ENCODE data around the gene CAPN11.
"Not testable (repeated sequence)": the region's sequence is repeated elsewhere in the genome, so short reads cannot be mapped to it uniquely, and the experiment has no call there.

Gene CAPN11

GRCh38 chr6:44132476-44132875, 26.1 kb upstream of the CAPN11 start:
- no peak for DNase-seq

GRCh38 chr6:44133003-44133931, 25.4 kb upstream of the CAPN11 start:
- DNase-seq, result no peak

- DNase-seq, result no peak
Measured at GRCh38 chr6:44133981-44134711, 24.5 kb upstream of the CAPN11 start.

GRCh38 chr6:44135173-44135758, 23.4 kb upstream of the CAPN11 start:
- no peak for DNase-seq

- no peak for DNase-seq
Measured at GRCh38 chr6:44135875-44136274, 22.7 kb upstream of the CAPN11 start.

- DNase-seq, result no peak
Measured at GRCh38 chr6:44138717-44139350, 19.8 kb upstream of the CAPN11 start.

- DNase-seq, result no peak
Measured at GRCh38 chr6:44139351-44139743, 19.3 kb upstream of the CAPN11 start.

- DNase-seq, result no peak
Measured at GRCh38 chr6:44142835-44143234, 15.8 kb upstream of the CAPN11 start.

- no peak for DNase-seq
Measured at GRCh38 chr6:44143731-44144130, 14.9 kb upstream of the CAPN11 start.

- not testable (repeated sequence) for DNase-seq
Measured at GRCh38 chr6:44144536-44144935, 14.1 kb upstream of the CAPN11 start.

- DNase-seq, result no peak
Measured at GRCh38 chr6:44145839-44146238, 12.8 kb upstream of the CAPN11 start.

GRCh38 chr6:44146685-44147084, 11.9 kb upstream of the CAPN11 start:
- DNase-seq, result no peak

GRCh38 chr6:44147256-44147655, 11.4 kb upstream of the CAPN11 start:
- DNase-seq, result no peak

- no peak for DNase-seq
Measured at GRCh38 chr6:44148306-44148705, 10.3 kb upstream of the CAPN11 start.

- DNase-seq, result no peak
Measured at GRCh38 chr6:44149369-44150012, 9.1 kb upstream of the CAPN11 start.

GRCh38 chr6:44150317-44150917, 8.2 kb upstream of the CAPN11 start:
- DNase-seq, result no peak

- peak; percentile 70 for DNase-seq
Measured at GRCh38 chr6:44151348-44152108, 7.1 kb upstream of the CAPN11 start.

GRCh38 chr6:44152109-44152461, 6.5 kb upstream of the CAPN11 start:
- DNase-seq, result no peak

- DNase-seq, result no peak
Measured at GRCh38 chr6:44152533-44152932, 6.1 kb upstream of the CAPN11 start.

- no peak for DNase-seq
Measured at GRCh38 chr6:44154067-44154466, 4.6 kb upstream of the CAPN11 start.

- DNase-seq, result no peak
Measured at GRCh38 chr6:44156494-44157151, 2.0 kb upstream of the CAPN11 start.

Measured in stimulated activated naive CD4-positive, alpha-beta T cell treated with Interleukin-2 at 50 U/mL for 16 hours (primary cell).